Ovary (tissue), 9 donors: ENCODE results near the gene TARS3. TPM values are rescaled to one million over a fixed set of nuclear protein-coding genes. Genes with fewer than 3 reads are reported as not detected.

ENCODE experiments used
- DNase-seq, 5 donors: peaks; one replicate each; pipeline ENCODE4 v3.0.0-alpha.2; 2019 to 2020
- H3K27ac ChIP-seq, 2 donors: fragments of 200-600 bp; one replicate each; pipeline versions ENCODE4 v1.5.1 to v1.8.0; 2019 to 2022
- H3K27me3 ChIP-seq: fragments of 200-600 bp; one replicate; pipeline ENCODE4 v1.8.0; 2022
- H3K36me3 ChIP-seq: fragments of 200-600 bp; sonication (generic); one replicate; pipeline ENCODE4 v1.5.1; 2019
- H3K4me1 ChIP-seq: one replicate; pipeline ENCODE4 v1.8.1; 2013; ENCODE audit warnings: mild to moderate bottlenecking, moderate library complexity; ENCODE audit not compliant: insufficient read depth
- H3K4me3 ChIP-seq: fragments of 200-600 bp; sonication (generic); one replicate; pipeline ENCODE4 v1.5.1; 2017
- H3K9me3 ChIP-seq, 2 donors: fragments of 200-600 bp in 1 of 2; sonication (generic) in 1 of 2; one replicate each; pipeline versions ENCODE4 v1.5.1 to v1.8.1; 2013 to 2019; ENCODE audit warnings: mild to moderate bottlenecking in 1 of 2, moderate library complexity in 1 of 2
- EP300 ChIP-seq: sonication (generic); formaldehyde crosslinking; IDR thresholded peaks from one replicate; pipeline ENCODE4 v1.6.1; 2017; ENCODE audit warnings: antibody characterized with exemption
- POLR2A ChIP-seq: fragments of 450-650 bp; IDR thresholded peaks from one replicate; pipeline ENCODE4 v1.6.1; 2017; ENCODE audit warnings: antibody characterized with exemption, mild to moderate bottlenecking, moderate library complexity
- WGBS, 3 donors: extraction: QIAGEN DNeasy Blood & Tissue Kit in 1 of 3; methylation state at CpG; one replicate each; pipeline versions ENCODE4 v1.1.5 to v1.1.7; 2013 to 2017; 5-methylcytosine and 5-hydroxymethylcytosine counted together
- intact Hi-C, 4 donors: fragments of 100-400 bp; cut with DNase I; formaldehyde crosslinking; loops; one replicate each; pipeline versions ENCODE4 v1.11.0 to v1.15.1; 2022 to 2023
- polyA plus RNA-seq, 2 donors: library from polyadenylated mRNA; stranded (reverse); fragments of 200-250 nt in 1 of 2; fragments of 350-450 nt in 1 of 2; fragmentation: Illumina TruSeq in 1 of 2; extraction: RNeasy Lipid Tissue Mini Kit (QIAGEN cat#74804) in 1 of 2; gene quantifications; one replicate each; pipeline ENCODE4 v1.2.3, GENCODE V29; 2013 to 2014
- total RNA-seq, 7 donors: library from RNA; depleted of rRNA in 2 of 7; stranded (reverse); fragments of >200 nt in 2 of 7; fragmentation: NEBNext Ultra II Directional in 3 of 7; extraction: Animal tissue kit (Norgen Biotek cat#: 25700) in 3 of 7; gene quantifications; one replicate each; pipeline versions ENCODE4 v1.1.0 to v1.2.4, GENCODE V29; 2016 to 2023
- TF ChIP-seq, protein P1 (sequence below), 3 donors: fragments of 450-650 bp in 2 of 3; fragments of 200-600 bp in 1 of 3; IDR thresholded peaks; one replicate each; pipeline versions ENCODE4 v1.5.1 to v1.8.0; 2016 to 2022; ENCODE audit warnings: antibody characterized with exemption in 3 of 3, mild to moderate bottlenecking in 1 of 3
- donor health status: DM: no; HTN: no; CAD: no; lungs with moderate emphysema.
- donor health status: DM: no; HTN: no; CAD: no.
- donor health status: Bipolar disorder and iron deficiency.
- donor health status: DM: yes; HTN: yes; CAD: no.
- donor health status: DM: no; HTN: no; CAD: no.
- donor health status: DM: yes; HTN: yes; CAD: no.

The TARS3 gene
- total and polyA plus RNA-seq, 9 donors = 10.1 to 23.5 (median 15.3) TPM

DNA sequence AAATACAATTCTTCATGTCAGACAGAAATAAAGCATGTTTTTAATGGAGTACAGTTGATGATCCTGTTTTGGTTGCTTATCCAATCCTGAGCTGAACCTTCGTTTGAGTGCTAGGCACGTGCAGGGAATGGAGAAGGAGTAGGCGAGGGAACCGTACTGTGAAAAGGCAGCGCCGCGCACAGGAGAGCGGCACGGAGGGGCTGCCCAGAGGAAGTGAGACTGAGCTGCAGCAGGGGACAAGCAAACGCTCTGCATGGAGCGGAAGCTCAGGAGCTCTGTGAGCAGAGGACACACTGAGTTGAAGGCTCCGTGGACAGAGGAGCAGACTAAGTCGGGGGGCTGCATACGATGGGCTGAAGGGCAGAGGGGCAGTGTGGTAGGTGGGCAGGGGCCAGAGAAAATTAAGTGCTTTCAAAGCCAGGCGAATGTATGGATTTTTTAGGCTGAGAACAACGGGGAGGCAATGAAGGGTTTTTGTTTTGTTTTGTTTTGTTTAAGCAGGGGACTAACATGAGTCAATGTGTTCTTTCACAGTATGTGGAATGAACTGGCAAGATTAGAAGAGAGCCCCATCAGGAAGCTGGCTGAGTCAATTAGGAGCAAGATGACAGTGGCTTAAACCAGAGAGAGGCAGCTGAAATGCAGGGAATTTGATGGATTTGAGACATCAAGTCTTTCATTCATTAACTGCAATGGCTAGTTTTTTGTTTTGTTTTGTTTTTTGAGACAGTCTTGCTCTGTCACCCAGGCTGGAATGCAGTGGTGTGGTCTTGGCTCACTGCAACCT, 48.3 kb downstream of the TARS3 start:
- Histone ChIP-seq H3K4me3 (no peak overlapping the region), H3K4me1 (no peaks in the 10 kb centered on the region), H3K27ac (no peak overlapping the region), H3K9me3 (no peaks in the 10 kb centered on the region), H3K27me3 (no peaks in the 10 kb centered on the region), H3K36me3 (no peaks in the 10 kb centered on the region)
- intact Hi-C loops = no loop called here
- WGBS, 3 donors = 83 to 86% (median 83%) methylated on average over 16 of the region's 16 CpGs
- no peak for TF ChIP-seq POLR2A
- no peak for TF ChIP-seq EP300
- TF ChIP-seq, protein P1, sequence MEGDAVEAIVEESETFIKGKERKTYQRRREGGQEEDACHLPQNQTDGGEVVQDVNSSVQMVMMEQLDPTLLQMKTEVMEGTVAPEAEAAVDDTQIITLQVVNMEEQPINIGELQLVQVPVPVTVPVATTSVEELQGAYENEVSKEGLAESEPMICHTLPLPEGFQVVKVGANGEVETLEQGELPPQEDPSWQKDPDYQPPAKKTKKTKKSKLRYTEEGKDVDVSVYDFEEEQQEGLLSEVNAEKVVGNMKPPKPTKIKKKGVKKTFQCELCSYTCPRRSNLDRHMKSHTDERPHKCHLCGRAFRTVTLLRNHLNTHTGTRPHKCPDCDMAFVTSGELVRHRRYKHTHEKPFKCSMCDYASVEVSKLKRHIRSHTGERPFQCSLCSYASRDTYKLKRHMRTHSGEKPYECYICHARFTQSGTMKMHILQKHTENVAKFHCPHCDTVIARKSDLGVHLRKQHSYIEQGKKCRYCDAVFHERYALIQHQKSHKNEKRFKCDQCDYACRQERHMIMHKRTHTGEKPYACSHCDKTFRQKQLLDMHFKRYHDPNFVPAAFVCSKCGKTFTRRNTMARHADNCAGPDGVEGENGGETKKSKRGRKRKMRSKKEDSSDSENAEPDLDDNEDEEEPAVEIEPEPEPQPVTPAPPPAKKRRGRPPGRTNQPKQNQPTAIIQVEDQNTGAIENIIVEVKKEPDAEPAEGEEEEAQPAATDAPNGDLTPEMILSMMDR (IDR thresholded peaks at IDR 0.05) = no peak
- no peak for DNase-seq

GRCh38 chr15:101675015-101675414, 49.3 kb downstream of the TARS3 start:
- H3K4me3 ChIP-seq = no peak overlapping the region
- WGBS, 3 donors = 87 to 91% (median 89%) methylated on average over 5 of the region's 5 CpGs
- intact Hi-C loops = no loop called here
- no peak overlapping the region for H3K27ac ChIP-seq
- no peaks in the 10 kb centered on the region for H3K4me1 ChIP-seq
- no peak for DNase-seq
- H3K27me3 ChIP-seq = no peaks in the 10 kb centered on the region
- no peaks in the 10 kb centered on the region for H3K36me3 ChIP-seq
- no peak for TF ChIP-seq POLR2A
- TF ChIP-seq, protein P1 (IDR thresholded peaks at IDR 0.05) = no peak
- TF ChIP-seq EP300 = no peak
- H3K9me3 ChIP-seq = no peaks in the 10 kb centered on the region

- intact Hi-C loops = no loop called here
- TF ChIP-seq POLR2A (no peak), EP300 (no peak)
- TF ChIP-seq, protein P1 (IDR thresholded peaks at IDR 0.05) = no peak
- Histone ChIP-seq H3K27ac (no peak overlapping the region), H3K27me3 (no peaks in the 10 kb centered on the region), H3K4me1 (no peaks in the 10 kb centered on the region), H3K9me3 (no peaks in the 10 kb centered on the region), H3K4me3 (no peak overlapping the region), H3K36me3 (no peaks in the 10 kb centered on the region)
- WGBS, 3 donors = 81 to 83% (median 82%) methylated on average over 9 of the region's 9 CpGs
- no peak for DNase-seq
These were observed 52.0 kb downstream of the TARS3 start for GRCh38 chr15:101672298-101672697.

DNA sequence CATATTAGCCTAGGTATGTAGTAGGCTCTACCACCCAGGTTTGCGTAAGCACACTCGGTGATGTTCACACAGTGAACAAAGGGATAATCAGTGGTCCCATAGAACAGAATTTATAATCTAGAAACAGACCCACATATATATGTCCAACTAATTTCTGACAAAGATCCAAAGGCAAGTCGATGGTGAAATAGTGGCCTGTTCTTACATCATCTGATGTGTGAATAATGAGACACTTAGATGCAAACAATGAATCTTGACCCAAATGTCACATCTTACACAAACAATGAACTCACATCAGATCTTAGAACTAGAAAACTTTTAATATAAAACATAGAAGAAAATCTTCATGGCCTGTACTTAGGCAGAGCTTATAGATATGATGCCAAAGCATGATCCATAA, 54.5 kb downstream of the TARS3 start:
- WGBS, 3 donors = 96 to 98% (median 96%) methylated on average over 3 of the region's 3 CpGs
- Histone ChIP-seq H3K9me3 (no peaks in the 10 kb centered on the region), H3K36me3 (no peaks in the 10 kb centered on the region), H3K27ac (no peak overlapping the region), H3K4me1 (no peaks in the 10 kb centered on the region), H3K27me3 (no peaks in the 10 kb centered on the region), H3K4me3 (no peak overlapping the region)
- intact Hi-C loops = no loop called here
- TF ChIP-seq, protein P1 (IDR thresholded peaks at IDR 0.05) = no peak
- TF ChIP-seq POLR2A = no peak
- no peak for TF ChIP-seq EP300
- DNase-seq = no peak
